Immature natural killer cell (primary cell): ENCODE measurements around the gene ID3. TPM values are rescaled to one million over a fixed set of nuclear protein-coding genes. Genes with fewer than 3 reads are reported as not detected.
"Not testable (repeated sequence)": the region's sequence is repeated elsewhere in the genome, so short reads cannot be mapped to it uniquely, and the experiment has no call there.

Experiments
- DNase-seq, 3 donors: peaks; one replicate each; pipeline ENCODE4 v3.0.0; 2022; ENCODE audit warnings: mixed read lengths in 1 of 3
- H3K27ac Mint-ChIP-seq, 6 donors: one replicate each; pipeline ENCODE4 v1.8.0; 2020; ENCODE audit warnings: mixed read lengths in 6 of 6, mild to moderate bottlenecking in 5 of 6, inconsistent platforms in 4 of 6, moderate library complexity in 3 of 6
- H3K27me3 Mint-ChIP-seq, 3 donors: one replicate each; pipeline ENCODE4 v1.8.0; 2020 to 2021; ENCODE audit warnings: low read depth in 3 of 3, mild to moderate bottlenecking in 3 of 3, mixed read lengths in 3 of 3, moderate library complexity in 3 of 3, inconsistent platforms in 1 of 3
- H3K36me3 Mint-ChIP-seq, 3 donors: one replicate each; pipeline ENCODE4 v1.8.0; 2020; ENCODE audit warnings: mixed read lengths in 3 of 3, inconsistent platforms in 2 of 3, mild to moderate bottlenecking in 2 of 3
- H3K4me1 Mint-ChIP-seq, 2 donors: one replicate each; pipeline ENCODE4 v1.8.0; 2020; ENCODE audit warnings: inconsistent platforms in 2 of 2, mild to moderate bottlenecking in 2 of 2, mixed read lengths in 2 of 2, moderate library complexity in 1 of 2
- H3K4me3 Mint-ChIP-seq, 5 donors: one replicate each; pipeline ENCODE4 v1.8.0; 2020; ENCODE audit warnings: mild to moderate bottlenecking in 5 of 5, mixed read lengths in 5 of 5, inconsistent platforms in 3 of 5, moderate library complexity in 3 of 5
- H3K9me3 Mint-ChIP-seq, 6 donors: one replicate each; pipeline ENCODE4 v1.8.0; 2020; ENCODE audit warnings: mild to moderate bottlenecking in 6 of 6, mixed read lengths in 6 of 6, inconsistent platforms in 4 of 6, moderate library complexity in 3 of 6
- polyA plus RNA-seq, 3 donors: library from polyadenylated mRNA; unstranded; fragments of 300-500 nt; fragmentation: Illumina TruSeq; gene quantifications; one replicate each; pipeline ENCODE4 v1.2.3, GENCODE V29; 2021

The ID3 gene
- polyA plus RNA-seq, 3 donors from 2014 or later = 0.28 to 2.5 TPM; not detected in 1

- no peak for DNase-seq
- Mint-ChIP-seq H3K4me3 (no peak overlapping the region), H3K9me3 (no peaks in the 10 kb centered on the region), H3K36me3 (no peaks in the 10 kb centered on the region), H3K27me3 (peaks cover 2 to 5% (median 3%) of the 10 kb centered on the region in 3 donors), H3K4me1 (peaks cover 6 to 8% of the 10 kb centered on the region in 2 donors), H3K27ac (no peak overlapping the region)
These were observed 15.4 kb downstream of the ID3 start for GRCh38 chr1:23543707-23544443.

DNA sequence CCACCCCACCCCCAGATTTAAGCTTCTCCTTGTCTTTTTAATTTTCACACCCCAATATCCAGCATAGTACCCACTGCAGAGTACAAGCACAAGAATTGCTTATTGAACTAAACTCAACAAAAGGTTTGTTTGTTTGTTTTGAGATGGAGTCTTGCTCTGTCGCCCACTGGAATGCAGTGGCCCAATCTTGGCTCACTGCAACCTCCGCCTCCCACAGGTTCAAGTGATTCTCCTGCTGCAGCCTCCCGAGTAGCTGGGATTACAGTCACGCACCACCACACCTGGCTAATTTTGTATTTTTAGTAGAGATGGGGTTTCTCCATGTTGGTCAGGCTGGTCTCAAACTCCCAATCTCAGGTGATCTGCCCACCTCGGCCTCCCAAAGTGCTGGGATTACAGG is 16.4 kb downstream of the ID3 start:
- H3K27me3 Mint-ChIP-seq, H3K27ac Mint-ChIP-seq, H3K9me3 Mint-ChIP-seq, DNase-seq, H3K36me3 Mint-ChIP-seq, H3K4me3 Mint-ChIP-seq, H3K4me1 Mint-ChIP-seq: not testable (repeated sequence)

DNA sequence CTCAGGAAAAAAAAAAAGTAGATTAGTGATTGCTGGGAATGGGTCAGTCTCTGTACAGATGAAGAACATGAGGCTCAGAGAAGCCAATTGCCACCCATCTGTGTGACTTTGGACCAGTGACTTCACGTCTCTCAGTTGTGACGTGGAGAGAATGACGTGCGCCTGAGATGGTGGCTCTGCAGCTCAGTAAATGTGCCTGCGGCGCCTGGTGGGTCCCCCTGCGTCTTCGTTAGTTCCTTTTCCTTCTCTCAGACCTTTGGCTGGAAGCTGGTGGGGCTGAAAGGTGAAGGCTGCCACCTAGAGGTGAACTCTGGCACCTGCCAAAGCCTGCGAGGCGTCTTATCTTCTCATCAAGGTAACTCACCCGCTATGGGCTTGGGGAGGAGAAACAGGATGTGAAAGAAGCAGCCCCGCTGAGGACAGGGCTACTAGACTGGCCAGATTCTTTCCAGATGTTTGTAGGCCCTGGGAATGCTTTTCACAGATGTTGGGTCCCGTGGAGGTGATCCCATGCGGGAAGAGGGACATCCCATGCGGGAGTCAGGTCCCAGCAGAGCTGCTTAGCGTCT is 19.5 kb downstream of the ID3 start:
- Mint-ChIP-seq H3K27me3 (peaks cover 3 to 4% (median 3%) of the 10 kb centered on the region in 3 donors), H3K36me3 (no peaks in the 10 kb centered on the region), H3K27ac (peak overlapping the region in 5 of 6 donors; percentile 17 to 72 (median 55)), H3K9me3 (no peaks in the 10 kb centered on the region), H3K4me3 (peak overlapping the region in 4 of 5 donors; percentile 18 to 64 (median 36)), H3K4me1 (peaks cover 6 to 8% of the 10 kb centered on the region in 2 donors)
- peak; percentile 81 to 87 (median 84) for DNase-seq

DNA sequence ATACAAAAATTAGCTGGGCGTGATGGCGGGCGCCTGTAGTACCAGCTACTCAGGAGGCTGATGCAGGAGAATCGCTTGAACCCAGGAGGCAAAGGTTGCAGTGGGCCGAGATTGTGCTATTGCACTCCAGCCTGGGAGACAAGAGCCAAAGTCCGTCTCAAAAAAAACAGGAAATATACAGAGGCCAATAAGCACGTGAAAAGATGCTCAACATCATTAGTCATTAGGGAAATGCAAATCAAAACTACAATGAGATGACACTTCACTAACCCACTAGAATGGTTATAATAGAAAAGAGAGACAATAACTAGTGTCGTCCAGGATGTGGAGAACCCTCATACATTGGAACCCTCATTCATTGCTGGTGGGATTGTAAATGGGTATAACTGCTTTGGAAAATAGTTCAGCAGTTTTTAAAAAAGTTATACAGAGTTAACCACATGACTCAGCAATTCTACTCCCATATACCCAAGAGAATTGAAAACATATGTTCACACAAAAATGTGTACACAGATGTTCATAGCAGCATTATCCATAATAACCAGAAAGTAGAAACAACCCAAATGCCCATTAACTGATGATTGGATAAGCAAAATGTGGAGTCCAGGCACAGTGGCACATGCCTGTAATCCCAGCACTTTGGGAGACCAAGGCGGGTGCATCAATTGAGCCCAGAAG is 21.9 kb downstream of the ID3 start:
- Mint-ChIP-seq H3K4me1 (peaks cover 18 to 22% of the 10 kb centered on the region in 2 donors), H3K27ac (no peak overlapping the region), H3K27me3 (peaks cover 2 to 4% (median 3%) of the 10 kb centered on the region in 3 donors), H3K4me3 (no peak overlapping the region), H3K36me3 (no peaks in the 10 kb centered on the region), H3K9me3 (no peaks in the 10 kb centered on the region)
- DNase-seq = no peak

DNA sequence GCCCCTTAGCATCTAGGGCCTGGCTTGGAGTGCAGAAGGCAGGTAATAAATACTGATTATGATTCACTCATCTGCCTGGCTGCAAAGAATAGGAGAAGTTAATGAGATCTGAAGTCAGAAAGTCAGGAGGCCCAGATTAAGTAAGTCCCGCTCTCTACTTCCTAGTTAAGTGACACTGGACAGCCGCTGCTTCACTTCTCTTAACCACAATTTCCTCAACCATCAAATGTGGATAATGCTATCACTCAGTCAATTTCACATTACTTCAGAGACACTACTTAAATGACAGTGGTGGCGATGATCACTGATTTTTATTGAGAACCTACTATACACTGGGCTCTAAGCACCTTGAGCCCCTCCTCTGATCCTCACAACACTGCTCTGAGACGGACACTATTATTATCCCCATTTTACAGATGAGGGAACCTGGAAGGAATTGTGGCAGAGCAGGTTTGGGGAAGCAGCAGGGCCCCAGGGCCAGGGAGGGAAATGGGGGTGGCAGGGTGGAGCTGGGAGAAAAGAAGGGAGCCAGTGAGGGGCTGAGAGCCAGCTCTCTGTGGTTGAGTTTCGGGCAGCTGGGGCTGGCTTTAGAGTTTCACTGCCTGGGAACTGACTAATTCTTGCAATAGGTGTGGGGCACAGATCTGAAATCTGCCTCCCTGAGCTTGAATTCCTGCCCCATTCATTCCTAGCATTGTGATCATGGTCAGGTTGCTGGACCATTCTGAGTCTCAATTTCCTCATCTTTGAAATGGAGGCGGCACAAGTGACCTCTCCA is 25.9 kb downstream of the ID3 start:
- Mint-ChIP-seq H3K27ac (peak overlapping the region in 5 of 6 donors; percentile 8 to 84 (median 37)), H3K9me3 (no peaks in the 10 kb centered on the region), H3K4me1 (peaks cover 44 to 50% of the 10 kb centered on the region in 2 donors), H3K36me3 (no peaks in the 10 kb centered on the region), H3K27me3 (peaks cover 2% of the 10 kb centered on the region in 3 donors), H3K4me3 (peak overlapping the region in 3 of 5 donors; percentile 14 to 60 (median 54))
- no peak for DNase-seq

GRCh38 chr1:23531562-23532094 is 27.7 kb downstream of the ID3 start:
- Mint-ChIP-seq H3K4me3 (peak overlapping the region; percentile 91 to 98 (median 93)), H3K36me3 (no peaks in the 10 kb centered on the region), H3K27ac (peak overlapping the region; percentile 21 to 90 (median 83)), H3K27me3 (peaks cover 2 to 4% (median 2%) of the 10 kb centered on the region in 3 donors), H3K4me1 (peaks cover 62 to 68% of the 10 kb centered on the region in 2 donors), H3K9me3 (no peaks in the 10 kb centered on the region)
- no peak for DNase-seq

GRCh38 chr1:23530747-23531561 is 28.3 kb downstream of the ID3 start, which contains the start of gene E2F2:
Gene E2F2 (minus strand): TSS chr1:23531233. CDS start chr1:23530793, 440 bp downstream.
- DNase-seq = peak; percentile 75 to 82 (median 82)
- Mint-ChIP-seq H3K4me1 (peaks cover 68 to 75% of the 10 kb centered on the region in 2 donors), H3K27ac (peak within 1 kb of the TSS; percentile 21 to 90 (median 83)), H3K4me3 (peak within 1 kb of the TSS; percentile 91 to 98 (median 93)), H3K36me3 (no peaks in the 10 kb centered on the region), H3K9me3 (no peaks in the 10 kb centered on the region), H3K27me3 (peaks cover 2 to 4% (median 2%) of the 10 kb centered on the region in 3 donors)

- no peaks in the 10 kb centered on the region for H3K9me3 Mint-ChIP-seq
- DNase-seq = no peak
- peak overlapping the region in 2 of 6 donors; percentile 5 to 40 for H3K27ac Mint-ChIP-seq
- H3K4me1 Mint-ChIP-seq = peaks cover 76 to 82% of the 10 kb centered on the region in 2 donors
- H3K27me3 Mint-ChIP-seq = peaks cover 2 to 4% (median 4%) of the 10 kb centered on the region in 3 donors
- no peaks in the 10 kb centered on the region for H3K36me3 Mint-ChIP-seq
- peak overlapping the region; percentile 48 to 85 (median 73) for H3K4me3 Mint-ChIP-seq
These were observed 29.1 kb downstream of the ID3 start for GRCh38 chr1:23530087-23530746.

DNA sequence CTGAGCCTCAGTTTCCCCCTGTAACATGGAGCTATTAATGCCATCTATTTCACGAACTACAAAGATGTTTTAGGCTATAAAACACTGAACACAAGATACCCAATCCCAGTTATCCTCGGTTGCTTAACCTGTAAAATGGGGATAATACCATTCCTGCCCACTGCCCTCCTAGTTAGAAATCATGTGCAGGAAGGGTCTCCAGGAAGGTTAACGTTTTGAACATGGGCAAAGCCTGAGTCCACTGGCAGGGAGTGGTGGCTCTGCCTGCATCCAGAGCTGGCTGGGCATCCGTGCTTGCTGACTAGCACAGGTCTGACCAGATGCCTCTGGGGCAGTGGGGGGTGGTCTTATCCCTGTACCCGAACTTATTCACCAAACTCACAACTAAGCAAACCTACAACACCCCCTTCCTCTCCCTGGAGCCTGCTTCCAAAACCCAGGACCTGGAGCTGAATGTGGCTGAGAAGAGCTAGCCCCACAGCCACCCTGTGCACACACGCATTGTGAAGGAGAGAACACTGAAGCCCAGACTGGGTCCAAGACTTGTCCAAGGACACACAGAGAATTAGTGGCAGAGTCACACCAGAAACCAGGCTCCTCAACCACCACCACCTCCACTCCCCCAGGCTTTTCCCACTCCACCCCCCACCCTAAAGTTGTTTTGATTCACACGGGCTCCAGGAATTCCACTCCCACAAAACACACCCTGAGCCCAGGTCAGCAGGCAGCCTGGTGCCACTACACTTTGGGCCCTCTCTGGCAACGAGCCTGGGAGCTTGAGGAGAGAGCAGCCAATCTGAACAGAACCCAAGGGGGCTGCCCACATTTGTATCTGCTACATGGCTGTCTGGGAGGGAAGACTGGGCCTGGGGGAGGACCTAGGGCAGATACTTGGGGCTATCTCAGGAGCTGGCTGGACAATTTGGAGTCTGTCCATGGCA is 29.9 kb downstream of the ID3 start:
- Mint-ChIP-seq H3K27me3 (peaks cover 2 to 5% (median 4%) of the 10 kb centered on the region in 3 donors), H3K4me1 (peaks cover 84 to 90% of the 10 kb centered on the region in 2 donors), H3K4me3 (peak overlapping the region; percentile 69 to 85 (median 73)), H3K27ac (peak overlapping the region; percentile 76 to 86 (median 80)), H3K9me3 (no peaks in the 10 kb centered on the region), H3K36me3 (no peaks in the 10 kb centered on the region)
- DNase-seq = no peak

- peaks cover 2 to 5% (median 4%) of the 10 kb centered on the region in 3 donors for H3K27me3 Mint-ChIP-seq
- H3K27ac Mint-ChIP-seq = peak overlapping the region; percentile 76 to 86 (median 80)
- no peaks in the 10 kb centered on the region for H3K9me3 Mint-ChIP-seq
- peaks cover 83 to 93% of the 10 kb centered on the region in 2 donors for H3K4me1 Mint-ChIP-seq
- DNase-seq = peak; percentile 45 to 62 (median 48)
- no peaks in the 10 kb centered on the region for H3K36me3 Mint-ChIP-seq
- peak overlapping the region; percentile 69 to 85 (median 73) for H3K4me3 Mint-ChIP-seq
These were observed 30.9 kb downstream of the ID3 start for GRCh38 chr1:23528250-23528978.

DNA sequence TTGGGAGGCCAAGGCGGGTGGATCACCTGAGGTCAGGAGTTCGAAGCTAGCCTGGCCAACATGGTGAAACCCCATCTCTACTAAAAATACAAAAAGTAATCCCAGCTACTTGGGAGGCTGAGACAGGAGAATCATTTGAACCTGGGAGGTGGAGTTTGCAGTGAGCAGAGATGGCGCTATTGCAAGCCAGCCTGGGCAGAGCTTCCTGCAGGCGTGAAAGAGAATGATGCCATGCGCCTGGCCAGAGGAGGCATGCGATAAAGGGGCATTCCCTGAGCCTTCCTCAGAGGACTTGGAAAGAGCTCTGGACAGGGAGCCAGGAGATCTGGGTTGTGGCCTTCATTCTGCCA is 31.4 kb downstream of the ID3 start:
- Mint-ChIP-seq H3K4me3 (peak overlapping the region; percentile 69 to 85 (median 73)), H3K9me3 (no peaks in the 10 kb centered on the region), H3K27me3 (peaks cover 2 to 5% (median 4%) of the 10 kb centered on the region in 3 donors), H3K36me3 (no peaks in the 10 kb centered on the region), H3K27ac (peak overlapping the region; percentile 45 to 86 (median 76)), H3K4me1 (peaks cover 78 to 88% of the 10 kb centered on the region in 2 donors)
- peak in 1 of 3 donors; percentile 19 for DNase-seq
